Dedifferentiated amniotic fluid mesenchymal stem cell (primary cell): Measurements from ENCODE around the gene TPSD1.
"Not testable (repeated sequence)": the region's sequence is repeated elsewhere in the genome, so short reads cannot be mapped to it uniquely, and the experiment has no call there.

Experiments
- DNase-seq: peaks from one replicate; pipeline ENCODE4 v3.0.0-alpha.2; 2016; ENCODE audit errors: extremely low spot score

TPSD1 gene

GRCh38 chr16:1262846-1263221 lies 7.0 kb downstream of the TPSD1 start:
- DNase-seq: no peak

- DNase-seq: no peak
Observed at GRCh38 chr16:1263591-1264344, 7.9 kb downstream of the TPSD1 start.

GRCh38 chr16:1264345-1265089 lies 8.6 kb downstream of the TPSD1 start:
- no peak for DNase-seq

GRCh38 chr16:1265090-1265630 lies 9.3 kb downstream of the TPSD1 start:
- no peak for DNase-seq

GRCh38 chr16:1265826-1266225 lies 10.0 kb downstream of the TPSD1 start:
- no peak for DNase-seq

GRCh38 chr16:1269418-1269817 lies 13.5 kb downstream of the TPSD1 start:
- not testable (repeated sequence) for DNase-seq

- DNase-seq: no peak
Observed at GRCh38 chr16:1271380-1271723, 15.5 kb downstream of the TPSD1 start.

GRCh38 chr16:1271724-1272413 lies 16.0 kb downstream of the TPSD1 start:
- DNase-seq: not testable (repeated sequence)

GRCh38 chr16:1272453-1273198 lies 16.8 kb downstream of the TPSD1 start:
- DNase-seq: no peak

- no peak for DNase-seq
Observed at GRCh38 chr16:1273816-1274215, 17.9 kb downstream of the TPSD1 start.

- no peak for DNase-seq
Observed at GRCh38 chr16:1274767-1275166, 18.9 kb downstream of the TPSD1 start.

- no peak for DNase-seq
Observed at GRCh38 chr16:1275791-1276579, 20.1 kb downstream of the TPSD1 start.

- DNase-seq: no peak
Observed at GRCh38 chr16:1276580-1276878, 20.7 kb downstream of the TPSD1 start.

- DNase-seq: no peak
Observed at GRCh38 chr16:1277151-1277598, 21.3 kb downstream of the TPSD1 start.

- no peak for DNase-seq
Observed at GRCh38 chr16:1277617-1278282, 21.9 kb downstream of the TPSD1 start.

- no peak for DNase-seq
Observed at GRCh38 chr16:1278477-1278876, 22.6 kb downstream of the TPSD1 start.

- DNase-seq: no peak
Observed at GRCh38 chr16:1279081-1279944, 23.4 kb downstream of the TPSD1 start.

- DNase-seq: no peak
Observed at GRCh38 chr16:1279945-1280589, 24.2 kb downstream of the TPSD1 start.

- DNase-seq: no peak
Observed at GRCh38 chr16:1280783-1281182, 24.9 kb downstream of the TPSD1 start.
